Pancreas (tissue), 8 donors: ENCODE measurements around the gene EXOC3L1. TPM values are rescaled to one million over a fixed set of nuclear protein-coding genes. Genes with fewer than 3 reads are reported as not detected.

ENCODE experiments used
- microRNA-seq, 2 donors: library from miRNA; unstranded; fragments of <30 nt; microRNA quantifications; one replicate each; pipeline versions ENCODE4 to v1.1.0, GENCODE V29; 2019 to 2020
- polyA plus RNA-seq, 2 donors: library from polyadenylated mRNA; stranded (reverse); fragments of 200-250 nt; gene quantifications; one replicate each; pipeline ENCODE4 v1.2.3, GENCODE V29; 2013
- total RNA-seq, 6 donors: library from RNA; stranded (reverse); fragmentation: NEBNext Ultra II Directional in 4 of 6; extraction: Animal tissue kit (Norgen Biotek cat#: 25700) in 4 of 6; gene quantifications; one replicate each; pipeline versions ENCODE4 v1.2.1 to v1.2.4, GENCODE V29; 2021 to 2023
- donor health status: healthy with polysubstance abuse.
- donor health status: DM: no; HTN: no; CAD: no; lungs with moderate emphysema.
- donor health status: DM: no; HTN: no; CAD: no.
- donor health status: Bipolar disorder and iron deficiency.
- donor health status: DM: yes; HTN: yes; CAD: no.
- donor health status: DM: no; HTN: no; CAD: no.
- donor health status: DM: no; HTN: no; CAD: no.
- donor health status: DM: yes; HTN: yes; CAD: no.

Gene EXOC3L1
- total and polyA plus RNA-seq, 8 donors, result 0.67 to 6.2 (median 1.5) TPM

Small RNA genes lying within 50 kb of the gene (microRNA-seq; reads per million reads assigned to microRNA genes)
- gene MIR328, result 105 to 204 reads per million in 2 donors

Other genes starting within 250 kb of the EXOC3L1 start
- gene CES3, start 228.9 kb downstream of the EXOC3L1 start, total RNA-seq, result 1 to 10 TPM; 1.9 to 6.2 (median 4.6) TPM
- 1 to 10 TPM; 4.6 to 7.3 TPM for gene CES3, start 228.9 kb downstream of the EXOC3L1 start, polyA plus RNA-seq
- gene CES4A, start 201.5 kb downstream of the EXOC3L1 start, total RNA-seq, result 10 to 100 TPM in 1 of 6 donors, 1 to 10 TPM in 5; 3.2 to 10.2 (median 4.6) TPM
- 10 to 100 TPM; 43.1 to 59.5 TPM for gene CES4A, start 201.5 kb downstream of the EXOC3L1 start, polyA plus RNA-seq
- 10 to 100 TPM; 13.1 to 27.0 (median 20.1) TPM for gene CBFB, start 161.0 kb downstream of the EXOC3L1 start, total RNA-seq
- 10 to 100 TPM; 11.5 to 19.7 TPM for gene CBFB, start 161.0 kb downstream of the EXOC3L1 start, polyA plus RNA-seq
- 1 to 10 TPM; 2.8 to 7.3 (median 4.2) TPM for gene PHAF1, start 80.2 kb downstream of the EXOC3L1 start, total RNA-seq
- gene PHAF1, start 80.2 kb downstream of the EXOC3L1 start, polyA plus RNA-seq, result 1 to 10 TPM; 6.1 to 8.9 TPM
- 1 to 10 TPM; 1.8 to 5.1 (median 3.5) TPM for gene B3GNT9, start 39.1 kb downstream of the EXOC3L1 start, total RNA-seq
- 1 to 10 TPM; 3.0 to 9.3 TPM for gene B3GNT9, start 39.1 kb downstream of the EXOC3L1 start, polyA plus RNA-seq
- 10 to 100 TPM in 4 of 6 donors, 1 to 10 TPM in 2; 9.4 to 17.4 (median 11.5) TPM for gene TRADD, start 30.2 kb downstream of the EXOC3L1 start, total RNA-seq
- 10 to 100 TPM; 21.3 to 33.3 TPM for gene TRADD, start 30.2 kb downstream of the EXOC3L1 start, polyA plus RNA-seq
- gene FBXL8, start 30.2 kb downstream of the EXOC3L1 start, total RNA-seq, result 10 to 100 TPM; 12.9 to 31.7 (median 24.2) TPM
- gene FBXL8, start 30.2 kb downstream of the EXOC3L1 start, polyA plus RNA-seq, result 10 to 100 TPM; 41.6 to 86.2 TPM
- gene HSF4, start 25.4 kb downstream of the EXOC3L1 start, total RNA-seq, result 10 to 100 TPM; 34.9 to 70.0 (median 49.1) TPM
- gene HSF4, start 25.4 kb downstream of the EXOC3L1 start, polyA plus RNA-seq, result 100 to 1,000 TPM; 310 to 330 TPM
- 10 to 100 TPM; 15.2 to 31.2 (median 19.8) TPM for gene NOL3, start 19.6 kb downstream of the EXOC3L1 start, total RNA-seq
- 100 to 1,000 TPM in 1 of 2 donors, 10 to 100 TPM in 1; 84.5 to 119 TPM for gene NOL3, start 19.6 kb downstream of the EXOC3L1 start, polyA plus RNA-seq
- gene MATCAP1, start 6.2 kb downstream of the EXOC3L1 start, total RNA-seq, result 10 to 100 TPM in 3 of 6 donors, 1 to 10 TPM in 3; 4.8 to 22.3 (median 10.4) TPM
- gene MATCAP1, start 6.2 kb downstream of the EXOC3L1 start, polyA plus RNA-seq, result 10 to 100 TPM; 51.2 to 55.6 TPM
- gene E2F4, start 2.0 kb upstream of the EXOC3L1 start, total RNA-seq, result 10 to 100 TPM; 14.8 to 27.7 (median 19.3) TPM
- gene E2F4, start 2.0 kb upstream of the EXOC3L1 start, polyA plus RNA-seq, result 10 to 100 TPM; 54.9 to 61.3 TPM
- 10 to 100 TPM; 14.6 to 23.7 (median 23.0) TPM for gene ELMO3, start 9.0 kb upstream of the EXOC3L1 start, total RNA-seq
- 10 to 100 TPM; 41.0 to 52.4 TPM for gene ELMO3, start 9.0 kb upstream of the EXOC3L1 start, polyA plus RNA-seq
- gene TMEM208, start 37.0 kb upstream of the EXOC3L1 start, total RNA-seq, result 10 to 100 TPM; 19.2 to 31.2 (median 26.0) TPM
- gene TMEM208, start 37.0 kb upstream of the EXOC3L1 start, polyA plus RNA-seq, result 10 to 100 TPM; 83.4 to 96.6 TPM
- 10 to 100 TPM in 2 of 6 donors, 1 to 10 TPM in 4; 7.8 to 20.8 (median 8.8) TPM for gene FHOD1, start 57.3 kb upstream of the EXOC3L1 start, total RNA-seq
- 10 to 100 TPM; 34.0 to 41.2 TPM for gene FHOD1, start 57.3 kb upstream of the EXOC3L1 start, polyA plus RNA-seq
- gene SLC9A5, start 58.8 kb upstream of the EXOC3L1 start, total RNA-seq, result under 1 TPM; 0.22 to 0.69 (median 0.48) TPM
- 1 to 10 TPM; 1.3 to 1.5 TPM for gene SLC9A5, start 58.8 kb upstream of the EXOC3L1 start, polyA plus RNA-seq
- gene PLEKHG4, start 89.4 kb upstream of the EXOC3L1 start, total RNA-seq, result 1 to 10 TPM; 3.5 to 8.1 (median 5.2) TPM
- 10 to 100 TPM; 17.2 to 28.5 TPM for gene PLEKHG4, start 89.4 kb upstream of the EXOC3L1 start, polyA plus RNA-seq
- under 1 TPM in 4 of 6 donors, not detected in 2; 0.09 to 0.56 (median 0.36) TPM for gene KCTD19, start 136.6 kb upstream of the EXOC3L1 start, total RNA-seq
- under 1 TPM; 0.42 to 0.70 TPM for gene KCTD19, start 136.6 kb upstream of the EXOC3L1 start, polyA plus RNA-seq
- gene LRRC36, start 136.7 kb upstream of the EXOC3L1 start, total RNA-seq, result 1 to 10 TPM; 1.3 to 2.7 (median 2.1) TPM
- 10 to 100 TPM in 1 of 2 donors, 1 to 10 TPM in 1; 4.2 to 16.4 TPM for gene LRRC36, start 136.7 kb upstream of the EXOC3L1 start, polyA plus RNA-seq
- gene TPPP3, start 203.4 kb upstream of the EXOC3L1 start, total RNA-seq, result 10 to 100 TPM in 2 of 6 donors, 1 to 10 TPM in 4; 4.5 to 30.3 (median 7.1) TPM
- 10 to 100 TPM; 30.1 to 76.2 TPM for gene TPPP3, start 203.4 kb upstream of the EXOC3L1 start, polyA plus RNA-seq
- 10 to 100 TPM in 2 of 6 donors, 1 to 10 TPM in 4; 8.1 to 11.3 (median 9.7) TPM for gene ZDHHC1, start 226.3 kb upstream of the EXOC3L1 start, total RNA-seq
- 10 to 100 TPM; 11.2 to 15.2 TPM for gene ZDHHC1, start 226.3 kb upstream of the EXOC3L1 start, polyA plus RNA-seq
- gene HSD11B2, start 241.0 kb upstream of the EXOC3L1 start, total RNA-seq, result 1 to 10 TPM; 1.4 to 6.8 (median 5.0) TPM
- gene HSD11B2, start 241.0 kb upstream of the EXOC3L1 start, polyA plus RNA-seq, result 10 to 100 TPM in 1 of 2 donors, 1 to 10 TPM in 1; 7.7 to 11.3 TPM